Superior temporal gyrus (tissue), 1 donor: ENCODE data around the gene ANKRD6.

Experiments
- DNase-seq: peaks from one replicate; pipeline ENCODE4 v3.0.0-alpha.2; 2016; ENCODE audit errors: extremely low spot score

ANKRD6 gene

GRCh38 chr6:89471287-89471867, 38.4 kb downstream of the ANKRD6 start:
- DNase-seq = no peak

DNA sequence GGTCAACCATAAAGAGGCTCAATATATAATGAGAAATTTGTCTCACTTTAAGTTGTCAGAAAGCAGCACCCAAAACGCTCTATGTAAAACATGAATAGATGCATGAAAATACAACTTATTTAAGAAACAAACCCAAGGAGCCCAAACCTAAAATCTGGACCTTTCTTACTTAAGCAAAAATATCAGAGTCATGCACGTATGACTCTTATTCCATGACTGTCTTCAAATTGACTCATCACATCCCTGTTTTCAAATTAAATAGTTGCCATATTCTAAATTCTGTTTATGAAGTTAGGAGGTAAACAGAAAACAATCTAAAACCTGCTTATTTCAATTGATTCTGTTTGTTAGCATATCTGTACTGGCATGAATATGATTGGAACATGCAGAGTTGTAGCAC, 42.1 kb downstream of the ANKRD6 start:
- no peak for DNase-seq

DNA sequence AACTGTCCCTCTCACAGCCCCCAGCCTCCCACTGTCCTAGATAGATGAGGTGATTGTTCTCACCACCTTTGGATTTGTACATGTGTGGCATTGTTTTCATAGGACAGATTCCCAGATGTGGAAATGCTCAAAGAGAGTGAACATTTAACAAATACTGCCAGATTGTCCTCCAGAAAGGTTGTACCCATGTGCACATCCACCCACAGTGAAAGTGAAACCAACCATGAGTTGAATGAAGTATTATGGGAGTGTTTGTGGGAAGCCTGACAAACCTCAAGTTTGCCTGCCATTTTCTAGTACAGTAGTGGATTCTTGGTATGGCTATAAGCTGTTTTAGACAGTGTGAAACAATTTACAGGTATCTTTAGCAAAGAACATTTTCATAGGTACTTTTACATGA, 42.7 kb downstream of the ANKRD6 start:
- DNase-seq = no peak

DNA sequence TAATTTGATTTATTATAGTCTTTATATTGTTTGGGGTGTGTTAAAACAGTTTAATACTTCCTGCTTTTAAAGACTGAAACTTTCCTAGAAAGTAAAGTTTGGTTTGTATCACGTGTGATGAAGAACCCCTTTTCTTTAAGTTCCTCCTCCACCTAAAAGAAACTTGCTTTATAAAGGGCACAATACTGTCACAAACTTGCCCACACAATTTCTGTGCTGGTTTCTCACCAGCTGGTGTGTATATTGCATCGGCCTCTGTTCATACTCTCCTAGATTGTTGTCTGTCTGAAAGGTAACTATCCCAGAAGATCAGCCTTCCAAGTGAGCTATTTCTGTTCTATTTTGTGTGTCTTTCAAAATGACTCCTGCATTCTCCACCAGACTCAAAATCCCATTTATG, 46.9 kb downstream of the ANKRD6 start:
- DNase-seq = no peak

- no peak for DNase-seq
Observed at GRCh38 chr6:89481695-89482094, 48.7 kb downstream of the ANKRD6 start.

DNA sequence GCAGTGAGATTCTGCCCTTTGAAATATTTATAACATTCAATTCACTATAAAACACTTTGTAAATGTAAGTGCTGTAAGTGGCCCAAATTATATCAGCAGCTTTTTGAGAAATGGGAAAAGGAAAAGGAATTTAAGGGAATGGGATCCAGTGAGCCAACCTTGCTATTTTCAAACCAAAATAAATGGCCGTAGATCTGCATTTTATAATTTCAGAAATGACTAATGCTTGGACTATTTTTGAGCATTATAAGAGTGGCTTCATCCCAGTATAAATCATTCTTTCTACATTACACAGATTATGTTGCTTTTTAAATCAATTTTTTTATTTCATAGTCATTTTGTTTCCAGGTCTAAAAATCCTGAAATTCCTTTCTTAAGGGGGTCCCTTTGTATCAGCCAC, 49.2 kb downstream of the ANKRD6 start:
- DNase-seq = no peak

- DNase-seq = peak; percentile 29
Observed at GRCh38 chr6:89483111-89483720, 50.3 kb downstream of the ANKRD6 start.

GRCh38 chr6:89485320-89485719, 52.4 kb downstream of the ANKRD6 start:
- no peak for DNase-seq

DNA sequence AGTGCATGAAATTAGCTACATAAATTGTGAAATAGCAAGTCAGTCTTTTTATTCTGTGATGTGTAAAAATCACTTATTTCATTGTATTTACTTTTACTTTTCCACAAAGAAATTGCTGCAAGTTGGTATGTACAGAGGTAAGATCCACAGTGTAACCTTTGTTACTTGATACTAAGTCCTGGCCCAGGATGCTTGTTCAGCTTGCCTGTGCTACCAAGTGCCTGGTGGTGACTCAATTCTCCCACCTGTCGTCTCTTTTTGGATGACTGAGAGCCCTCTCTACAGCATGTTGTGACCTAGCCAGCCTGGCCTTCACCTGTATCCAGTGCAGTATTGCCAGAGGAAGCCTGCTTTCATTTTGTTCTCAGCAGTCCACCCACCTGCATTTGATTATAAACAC, 54.9 kb downstream of the ANKRD6 start:
- no peak for DNase-seq

GRCh38 chr6:89488438-89488837, 55.5 kb downstream of the ANKRD6 start:
- no peak for DNase-seq

DNA sequence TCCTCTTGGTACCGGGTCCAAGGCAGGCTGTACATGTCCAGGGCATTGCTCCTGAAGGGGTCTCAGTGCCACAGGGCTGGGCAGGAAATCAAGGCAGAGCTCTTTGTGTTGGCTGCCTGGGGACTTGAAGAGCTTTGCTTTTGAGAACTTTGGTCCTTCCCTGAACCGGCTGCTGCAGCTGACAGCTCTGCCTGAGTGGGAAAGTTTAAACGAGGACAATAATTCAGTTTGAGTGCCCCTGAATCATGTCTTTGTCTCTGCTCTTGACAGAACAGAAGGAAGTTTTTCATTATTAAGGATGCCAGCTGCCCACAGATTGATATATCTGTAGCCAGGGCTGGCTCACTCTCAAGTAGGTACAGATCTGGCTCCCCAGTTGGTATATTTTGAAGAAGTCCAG, 56.1 kb downstream of the ANKRD6 start:
- DNase-seq = no peak

DNA sequence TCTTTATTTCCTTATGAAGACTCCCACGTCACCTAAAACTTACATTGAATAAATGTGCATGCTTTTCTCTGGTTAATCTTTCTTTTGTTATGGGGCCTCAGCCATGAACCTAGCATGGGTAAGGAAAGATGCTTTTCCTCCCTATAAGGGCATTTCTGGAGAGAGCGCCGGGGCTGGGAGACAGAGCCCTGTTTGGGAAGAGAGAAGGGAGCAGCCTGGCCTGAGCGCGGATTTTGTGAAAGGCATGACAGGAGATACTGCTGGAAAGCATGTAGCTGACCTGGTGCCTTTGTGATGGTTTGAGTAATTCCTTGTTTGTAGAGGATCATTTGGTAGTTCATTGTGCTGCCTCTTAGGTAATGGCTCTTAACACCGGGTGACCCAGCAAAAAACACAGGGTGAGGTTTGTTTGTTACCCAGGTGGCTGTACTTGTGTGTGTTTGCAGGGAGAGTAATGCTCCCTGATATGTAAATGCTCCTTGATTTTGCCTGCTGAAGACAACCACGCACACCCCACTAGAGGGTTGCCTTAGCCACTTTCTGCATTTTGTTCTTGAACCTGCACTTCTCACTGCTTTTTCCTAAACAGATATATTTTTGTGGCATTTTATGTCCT, 59.2 kb downstream of the ANKRD6 start:
- DNase-seq = no peak

DNA sequence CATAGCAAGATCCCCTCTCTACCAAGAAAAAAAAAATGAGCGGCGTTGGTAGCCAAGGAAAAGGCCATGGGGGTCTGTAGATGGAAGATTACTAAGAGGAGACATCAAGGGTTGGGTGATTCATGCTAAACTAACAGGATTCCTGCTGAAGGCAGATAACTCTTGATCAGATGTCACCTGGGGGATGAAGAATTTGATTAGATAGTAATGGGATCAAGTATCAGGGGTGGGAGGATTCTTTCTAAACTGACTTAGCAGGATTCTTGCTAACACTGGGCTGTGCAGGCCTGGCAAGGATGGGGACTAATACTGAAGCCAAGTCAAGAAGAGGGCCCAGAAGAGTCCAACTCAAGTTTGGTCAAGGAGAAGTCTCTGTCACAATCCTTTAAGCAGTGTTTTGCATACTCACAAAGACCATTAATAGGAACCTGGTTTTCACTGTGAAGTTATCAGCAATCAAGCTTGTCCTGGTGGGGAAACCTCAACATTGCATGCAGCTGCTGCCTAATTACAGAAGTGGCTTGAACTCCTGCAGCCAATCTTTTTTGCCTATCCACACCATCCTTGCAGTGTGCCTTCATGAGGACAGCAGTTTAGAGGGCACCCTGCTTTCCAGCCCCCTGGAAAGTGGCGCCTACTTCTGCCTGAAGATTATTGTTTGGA, 61.3 kb downstream of the ANKRD6 start:
- DNase-seq = no peak

GRCh38 chr6:89495961-89496535, 63.1 kb downstream of the ANKRD6 start:
- no peak for DNase-seq

DNA sequence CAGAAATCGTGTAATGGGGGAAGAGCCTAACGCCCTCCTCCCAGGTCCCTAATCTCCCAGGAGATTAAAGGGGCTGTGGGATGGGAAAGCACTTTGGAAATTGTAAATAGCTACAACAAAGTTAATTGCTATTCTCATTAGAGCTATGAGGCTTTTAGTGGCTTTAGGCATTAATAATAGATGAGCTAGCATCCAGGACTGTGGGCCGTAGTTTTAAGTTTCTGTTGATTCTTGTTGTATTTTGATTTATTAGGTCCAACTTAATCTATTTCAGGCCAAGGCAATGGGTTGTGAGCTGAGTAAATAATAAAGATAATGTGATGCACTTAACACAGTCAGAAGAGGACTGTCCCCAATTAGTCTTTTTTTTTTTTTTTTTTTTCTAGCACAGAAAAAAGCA, 67.7 kb downstream of the ANKRD6 start:
- no peak for DNase-seq

- no peak for DNase-seq
Observed at GRCh38 chr6:89501222-89501621, 68.3 kb downstream of the ANKRD6 start.

DNA sequence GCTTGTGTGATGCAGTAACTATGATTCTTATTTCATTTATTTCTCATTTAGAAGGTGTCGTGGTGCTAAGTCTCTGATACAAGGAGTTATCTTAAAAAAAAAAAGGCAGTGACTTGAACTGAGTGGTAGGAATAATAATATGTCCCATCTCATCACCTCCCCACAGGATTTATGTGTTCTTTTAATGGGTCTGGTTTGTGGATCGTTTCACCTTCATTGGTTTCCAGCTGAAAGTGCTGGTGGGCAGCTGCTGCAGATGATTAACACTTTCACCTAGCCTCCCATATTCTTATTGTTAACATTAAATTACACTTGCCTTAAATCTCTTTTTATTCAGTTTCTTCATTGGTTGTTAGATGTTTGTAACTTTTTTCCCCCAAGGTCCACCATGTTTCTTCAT, 68.8 kb downstream of the ANKRD6 start:
- no peak for DNase-seq

- no peak for DNase-seq
Observed at GRCh38 chr6:89503641-89504040, 70.7 kb downstream of the ANKRD6 start.

DNA sequence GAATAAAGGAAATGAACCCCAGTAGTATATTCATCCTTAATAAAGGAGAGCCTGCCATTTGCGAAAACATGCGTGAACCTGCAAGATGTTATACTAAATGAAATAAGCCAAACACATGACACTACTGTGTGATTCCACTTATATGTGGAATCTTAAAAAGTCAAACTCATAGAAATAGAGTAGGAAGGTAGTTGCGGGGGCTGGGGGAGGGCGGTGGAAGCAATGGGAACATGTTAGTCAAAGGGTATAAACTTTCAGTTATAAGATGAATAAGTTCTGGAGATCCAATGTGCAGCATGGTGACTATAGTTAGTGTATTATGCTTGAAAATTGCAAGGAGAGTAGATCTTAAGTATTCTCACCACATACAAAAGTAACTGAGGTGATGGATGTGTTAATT, 72.9 kb downstream of the ANKRD6 start:
- no peak for DNase-seq

- DNase-seq = no peak
Observed at GRCh38 chr6:89506716-89507617, 74.0 kb downstream of the ANKRD6 start.

DNA sequence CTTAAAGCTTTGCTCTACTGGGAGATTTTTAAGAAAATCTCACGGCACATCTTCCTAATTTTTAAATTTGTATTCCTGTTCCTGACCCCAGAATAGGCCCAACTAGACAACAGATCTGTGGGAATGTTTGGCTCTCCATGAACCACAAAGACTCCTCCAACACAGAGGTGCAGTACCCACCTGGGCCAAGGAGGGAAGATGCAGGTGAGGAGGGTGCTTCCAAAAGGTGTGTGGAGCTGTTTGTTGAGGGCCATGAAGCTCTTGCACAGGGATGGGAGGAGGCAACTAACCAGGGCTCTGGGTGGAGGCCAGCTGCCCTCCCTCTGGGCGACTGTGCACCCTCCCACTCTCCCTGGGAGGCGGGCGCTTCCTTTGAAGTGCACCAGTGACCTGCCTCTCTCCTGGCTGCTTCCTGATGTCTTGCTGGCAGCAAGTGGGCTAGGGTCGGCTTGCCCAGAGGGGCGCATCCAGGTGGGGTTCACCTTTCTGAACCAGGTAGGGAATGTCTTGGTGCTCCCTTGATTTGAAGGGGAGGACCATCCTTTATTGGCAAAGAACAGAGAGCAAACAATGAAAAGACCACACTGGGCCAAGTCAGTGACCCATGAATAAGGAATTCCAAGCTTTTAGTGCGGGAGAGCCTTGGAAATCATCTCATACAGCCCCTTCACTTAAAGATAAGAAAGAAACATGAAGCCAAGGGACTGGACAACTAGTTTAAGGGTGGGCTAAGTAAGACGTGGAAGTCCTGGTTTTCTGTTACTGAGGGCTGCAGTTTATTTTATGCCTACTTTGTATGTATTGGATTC, 76.0 kb downstream of the ANKRD6 start:
- DNase-seq = no peak
